HG03442 (cell line): ENCODE results near the gene HS6ST2.

Experiments
- ATAC-seq: cut with Tn5 transposase; IDR thresholded peaks from one replicate; pipeline ENCODE4 v1.9.1; 2021; ENCODE audit warnings: mild to moderate bottlenecking, moderate library complexity; ENCODE audit not compliant: unreplicated experiment

HS6ST2 gene

GRCh38 chrX:132807411-132808030 lies 150.9 kb downstream of the HS6ST2 start:
- ATAC-seq = no peak

- no peak for ATAC-seq
Observed at GRCh38 chrX:132802033-132802432, 156.4 kb downstream of the HS6ST2 start.

GRCh38 chrX:132795181-132795580 lies 163.2 kb downstream of the HS6ST2 start:
- no peak for ATAC-seq

- no peak for ATAC-seq
Observed at GRCh38 chrX:132791714-132792113, 166.7 kb downstream of the HS6ST2 start.

- no peak for ATAC-seq
Observed at GRCh38 chrX:132790329-132790728, 168.1 kb downstream of the HS6ST2 start.

- no peak for ATAC-seq
Observed at GRCh38 chrX:132786217-132786616, 172.2 kb downstream of the HS6ST2 start.

- no peak for ATAC-seq
Observed at GRCh38 chrX:132778917-132779316, 179.5 kb downstream of the HS6ST2 start.

- no peak for ATAC-seq
Observed at GRCh38 chrX:132776486-132777210, 181.8 kb downstream of the HS6ST2 start.

- ATAC-seq = peak; percentile 67
Observed at GRCh38 chrX:132775263-132775823, 183.1 kb downstream of the HS6ST2 start.

- ATAC-seq = no peak
Observed at GRCh38 chrX:132774010-132774714, 184.3 kb downstream of the HS6ST2 start.

- no peak for ATAC-seq
Observed at GRCh38 chrX:132769609-132770008, 188.8 kb downstream of the HS6ST2 start.

- ATAC-seq = no peak
Observed at GRCh38 chrX:132766452-132766851, 192.0 kb downstream of the HS6ST2 start.

GRCh38 chrX:132763528-132763927 lies 194.9 kb downstream of the HS6ST2 start:
- ATAC-seq = no peak

GRCh38 chrX:132758759-132759158 lies 199.7 kb downstream of the HS6ST2 start:
- no peak for ATAC-seq

GRCh38 chrX:132757066-132757623 lies 201.3 kb downstream of the HS6ST2 start:
- ATAC-seq = no peak

GRCh38 chrX:132756439-132756838 lies 202.0 kb downstream of the HS6ST2 start:
- ATAC-seq = no peak

GRCh38 chrX:132751063-132751690 lies 207.3 kb downstream of the HS6ST2 start:
- ATAC-seq = no peak

- ATAC-seq = no peak
Observed at GRCh38 chrX:132750331-132751062, 207.9 kb downstream of the HS6ST2 start.

- ATAC-seq = no peak
Observed at GRCh38 chrX:132749406-132749805, 209.0 kb downstream of the HS6ST2 start.

GRCh38 chrX:132748909-132749308 lies 209.5 kb downstream of the HS6ST2 start:
- ATAC-seq = no peak
